ENCODE measurements around the gene HSD11B1.

The HSD11B1 gene

GRCh38 chr1:209775678-209776077 is 71.0 kb downstream of the HSD11B1 start:
- Mint-ChIP-seq H3K27ac (no peak overlapping the region), H3K4me1 (peaks cover 7% of the 10 kb centered on the region), H3K27me3 (ENCODE audit: low read depth) (no peaks in the 10 kb centered on the region), H3K9me3 (no peaks in the 10 kb centered on the region), H3K4me3 (no peak overlapping the region), H3K36me3 (ENCODE audit: low read depth) (no peaks in the 10 kb centered on the region)
- TF ChIP-seq CTCF (IDR thresholded peaks at IDR 0.05; ENCODE audit: unreplicated experiment in 3 of 3) = no peak

GRCh38 chr1:209777587-209777986 is 72.9 kb downstream of the HSD11B1 start:
- no peaks in the 10 kb centered on the region for H3K9me3 Mint-ChIP-seq
- no peak overlapping the region for H3K27ac Mint-ChIP-seq
- no peak for TF ChIP-seq CTCF (IDR thresholded peaks at IDR 0.05; ENCODE audit: unreplicated experiment in 3 of 3)
- peaks cover 8% of the 10 kb centered on the region for H3K4me1 Mint-ChIP-seq
- peaks cover 4% of the 10 kb centered on the region for H3K36me3 Mint-ChIP-seq (ENCODE audit: low read depth)
- H3K4me3 Mint-ChIP-seq = no peak overlapping the region
- H3K27me3 Mint-ChIP-seq (ENCODE audit: low read depth) = no peaks in the 10 kb centered on the region

- Mint-ChIP-seq H3K4me1 (peaks cover 13% of the 10 kb centered on the region), H3K9me3 (no peaks in the 10 kb centered on the region)
Measured at GRCh38 chr1:209778102-209778501, 73.5 kb downstream of the HSD11B1 start.

GRCh38 chr1:209780268-209780667 is 75.6 kb downstream of the HSD11B1 start:
- Mint-ChIP-seq H3K27ac (peak overlapping the region; percentile 44 to 74 (median 74)), H3K4me1 (peaks cover 31% of the 10 kb centered on the region), H3K9me3 (no peaks in the 10 kb centered on the region), H3K27me3 (ENCODE audit: low read depth) (peaks cover 7% of the 10 kb centered on the region), H3K4me3 (peak overlapping the region in 1 of 3 experiments; percentile 35), H3K36me3 (ENCODE audit: low read depth) (peaks cover 9% of the 10 kb centered on the region)
- no peak for TF ChIP-seq CTCF (IDR thresholded peaks at IDR 0.05; ENCODE audit: unreplicated experiment in 3 of 3)

More at GRCh38 chr1:209778102-209778501, 73.5 kb downstream of the HSD11B1 start:
- TF ChIP-seq CTCF (IDR thresholded peaks at IDR 0.05; ENCODE audit: unreplicated experiment in 3 of 3) = no peak
- peaks cover 4% of the 10 kb centered on the region for H3K36me3 Mint-ChIP-seq (ENCODE audit: low read depth)
- no peak overlapping the region for H3K4me3 Mint-ChIP-seq
- H3K27ac Mint-ChIP-seq = no peak overlapping the region
- no peaks in the 10 kb centered on the region for H3K27me3 Mint-ChIP-seq (ENCODE audit: low read depth)

GRCh38 chr1:209783386-209783785 is 78.7 kb downstream of the HSD11B1 start:
- Mint-ChIP-seq H3K9me3 (no peaks in the 10 kb centered on the region), H3K27ac (peak overlapping the region; percentile 90 to 99 (median 99)), H3K27me3 (ENCODE audit: low read depth) (peaks cover 37% of the 10 kb centered on the region), H3K36me3 (ENCODE audit: low read depth) (peaks cover 16% of the 10 kb centered on the region), H3K4me1 (peaks cover 31% of the 10 kb centered on the region), H3K4me3 (peak overlapping the region; percentile 87 to 96 (median 95))
- TF ChIP-seq CTCF (IDR thresholded peaks at IDR 0.05; ENCODE audit: unreplicated experiment in 3 of 3) = no peak
